ENCODE results near the gene EHBP1L1. TPM values are rescaled to one million over a fixed set of nuclear protein-coding genes. Genes with fewer than 3 reads are reported as not detected.

EHBP1L1 gene
- polyA plus RNA-seq, 3 donors = 9.4 to 12.3 (median 11.0) TPM

DNA sequence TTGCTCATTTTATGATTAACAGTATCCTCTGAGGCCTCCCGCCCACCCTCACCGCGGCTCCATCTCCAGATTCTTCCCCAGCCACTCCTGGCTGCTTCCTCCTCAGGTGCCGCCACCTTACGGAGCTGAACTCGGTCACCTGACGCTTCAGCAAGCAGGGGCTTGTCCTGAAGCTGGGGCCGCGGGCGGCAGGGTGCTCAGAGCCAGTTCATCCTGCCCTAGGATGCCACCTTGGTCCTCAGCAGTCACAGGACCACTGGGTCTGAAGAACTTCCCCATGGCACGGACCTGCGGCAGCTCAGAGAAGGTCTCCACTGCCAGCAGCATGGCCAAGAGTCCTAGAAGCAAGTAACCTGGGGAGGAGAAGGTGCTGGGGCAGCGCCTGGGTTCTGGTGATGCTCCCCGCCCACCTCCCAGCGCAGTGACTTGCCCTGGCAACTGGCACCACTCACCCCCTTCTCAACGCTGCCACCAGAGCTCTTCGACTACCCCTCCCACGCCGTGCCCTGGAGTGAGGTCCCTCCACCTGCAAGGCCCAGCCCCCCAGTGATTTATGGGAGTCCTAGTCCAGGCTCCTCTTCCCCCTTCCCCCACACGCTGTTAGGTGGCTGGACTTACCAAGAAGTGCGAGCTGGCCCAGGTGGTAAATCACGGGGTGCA lies 17.1 kb downstream of the EHBP1L1 start:
- DNase-seq (ENCODE audit: low read depth in 3 of 3, low spot score in 2 of 3) = no peak

DNA sequence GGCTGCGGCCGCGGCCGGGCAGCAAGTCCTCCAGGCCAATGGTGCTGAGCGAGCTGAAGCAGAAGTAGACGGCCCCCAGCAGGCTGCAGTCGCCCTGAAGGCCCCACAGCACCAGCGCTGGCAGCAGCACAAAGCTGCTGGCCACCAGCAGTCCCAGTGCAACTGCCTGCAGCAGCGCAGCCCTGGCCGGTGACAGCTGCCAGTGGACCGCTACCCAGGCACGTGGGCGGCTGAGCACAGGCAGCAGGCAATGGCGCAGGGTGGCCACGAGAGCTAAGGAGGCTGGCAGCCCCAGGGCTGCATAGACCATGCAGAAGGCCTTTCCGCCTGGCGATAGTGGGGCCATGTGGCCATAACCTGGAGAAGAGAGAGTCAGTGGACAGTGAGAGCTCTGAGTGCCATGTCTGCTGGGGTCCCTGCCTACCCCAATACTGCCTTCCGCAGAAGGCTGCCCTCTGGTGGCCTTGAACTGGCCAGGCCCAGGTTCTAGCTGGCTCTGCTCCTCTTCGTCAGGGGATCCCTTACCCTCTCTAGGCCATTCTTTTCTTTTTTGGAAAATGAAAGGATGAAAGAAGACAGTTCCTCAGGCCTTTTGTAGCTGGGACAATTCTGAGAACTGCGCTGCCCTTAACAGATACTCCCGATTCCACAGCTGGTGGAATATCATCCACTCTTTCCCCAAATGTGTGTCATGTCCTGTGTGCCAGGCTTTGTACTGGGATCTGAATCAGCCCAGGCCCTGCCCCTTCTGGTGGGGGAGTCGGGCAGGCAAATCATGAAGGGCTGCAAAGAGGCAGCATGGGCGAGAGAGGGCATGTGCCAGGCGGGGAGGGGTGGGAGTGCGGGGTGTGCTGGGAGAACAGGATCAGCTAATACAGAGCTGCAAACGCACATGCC lies 17.9 kb downstream of the EHBP1L1 start:
- no peak for DNase-seq (ENCODE audit: low read depth in 3 of 3, low spot score in 2 of 3)

DNA sequence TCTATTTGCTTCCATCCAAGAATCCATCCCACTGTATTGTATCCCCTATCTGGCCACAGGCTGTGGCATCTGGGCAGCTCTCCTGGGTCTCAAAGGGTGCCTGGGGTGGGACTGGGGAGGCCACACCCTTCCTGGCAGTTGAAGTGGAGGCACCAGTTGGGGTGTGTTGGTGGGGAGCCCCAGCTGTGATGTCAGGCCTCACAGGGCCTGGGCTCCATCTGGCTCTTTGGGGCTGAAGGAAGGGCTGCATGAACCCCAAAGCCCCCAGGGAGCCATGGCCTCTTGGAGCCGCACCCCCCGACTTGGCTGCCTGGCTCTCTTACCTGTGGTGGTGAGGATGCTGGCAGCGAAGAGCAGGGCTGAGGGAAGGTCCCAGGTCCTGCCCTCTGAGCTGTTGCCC lies 19.3 kb downstream of the EHBP1L1 start:
- DNase-seq (ENCODE audit: low read depth in 3 of 3, low spot score in 2 of 3) = no peak

DNA sequence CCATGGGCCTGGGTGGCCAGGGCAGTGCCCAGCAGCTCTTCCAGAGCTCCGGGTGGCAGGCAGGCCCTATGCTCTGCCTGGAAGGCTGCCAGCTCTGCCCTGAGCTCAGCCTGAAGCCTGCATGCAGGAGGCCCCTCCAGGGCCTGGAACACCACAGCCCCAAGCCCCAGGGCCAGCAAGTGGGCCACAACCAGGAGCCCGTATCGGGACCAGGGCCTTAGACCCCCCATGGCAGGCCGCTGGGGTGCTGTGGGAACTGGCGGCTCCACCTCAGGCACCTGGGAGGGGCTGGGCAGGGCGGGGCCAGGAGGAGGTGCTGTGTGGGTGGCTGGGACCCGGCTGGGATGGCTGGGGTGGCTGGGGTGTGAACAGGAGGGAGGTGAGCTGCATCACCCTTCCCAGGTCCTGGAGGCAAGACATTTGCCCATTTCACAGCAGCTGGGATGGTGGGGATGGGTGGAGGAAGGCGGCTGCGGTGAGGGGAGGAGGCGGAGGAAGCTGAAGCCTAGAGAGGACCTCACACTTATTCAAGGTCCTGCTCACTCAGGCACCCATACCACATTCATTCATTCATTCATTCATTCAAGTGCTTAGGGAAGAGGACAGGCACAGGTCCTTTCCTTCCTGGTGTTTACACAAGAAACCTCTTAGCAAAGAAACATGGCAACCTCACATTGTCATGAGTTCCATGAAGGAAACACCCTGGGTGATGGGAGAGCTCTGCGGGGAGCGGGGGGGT lies 19.9 kb downstream of the EHBP1L1 start, which contains the start of gene KCNK7:
Gene KCNK7 (minus strand): TSS at position 258 of the 739 bp plus-strand sequence. CDS start 28 bp downstream, at position 230.
- no peak for DNase-seq (ENCODE audit: low read depth in 3 of 3, low spot score in 2 of 3)

DNA sequence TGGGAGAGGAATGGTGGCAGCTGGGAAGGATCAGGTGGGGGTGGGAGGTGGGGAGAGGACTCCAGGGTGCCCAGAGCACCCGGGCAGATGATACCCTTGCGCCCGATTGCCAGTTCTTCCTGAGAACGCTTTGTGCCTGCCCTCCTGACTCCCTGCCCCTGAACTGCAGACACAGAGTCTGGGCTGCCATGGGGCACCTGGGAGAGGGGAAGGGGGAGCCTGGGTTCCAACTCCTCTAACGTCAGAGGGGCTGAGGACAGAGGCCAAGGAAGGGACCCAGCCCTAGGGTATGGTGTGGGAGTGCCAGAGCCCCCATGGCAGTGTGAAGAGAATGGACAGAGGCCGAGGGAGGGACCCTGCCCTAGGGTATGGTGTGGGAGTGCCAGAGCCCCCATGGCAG lies 20.7 kb downstream of the EHBP1L1 start:
- DNase-seq (ENCODE audit: low read depth in 3 of 3, low spot score in 2 of 3) = no peak

DNA sequence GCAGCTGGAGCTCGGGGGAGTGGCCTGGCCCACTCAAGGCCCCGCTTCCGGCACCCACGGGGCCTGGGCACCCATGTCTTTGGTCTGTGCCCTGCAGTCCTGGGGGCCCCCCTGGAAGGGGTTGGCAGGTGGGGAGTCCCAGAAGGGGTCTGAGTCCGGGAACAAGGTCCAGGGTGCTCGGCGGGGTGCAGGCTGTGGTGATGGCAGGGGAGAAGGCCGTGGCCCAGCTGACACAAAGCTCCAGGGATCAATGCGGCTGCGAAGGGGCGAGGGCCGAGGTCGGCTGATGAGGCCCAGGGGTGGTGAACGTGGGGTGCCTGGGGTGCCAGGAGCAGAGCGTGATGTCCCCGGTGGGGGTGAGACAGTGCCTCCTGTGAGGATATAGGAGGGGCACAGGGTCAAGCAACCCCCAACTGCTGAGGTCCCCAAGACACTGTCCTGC lies 22.4 kb downstream of the EHBP1L1 start:
- no peak for DNase-seq (ENCODE audit: low read depth in 3 of 3, low spot score in 2 of 3)

DNA sequence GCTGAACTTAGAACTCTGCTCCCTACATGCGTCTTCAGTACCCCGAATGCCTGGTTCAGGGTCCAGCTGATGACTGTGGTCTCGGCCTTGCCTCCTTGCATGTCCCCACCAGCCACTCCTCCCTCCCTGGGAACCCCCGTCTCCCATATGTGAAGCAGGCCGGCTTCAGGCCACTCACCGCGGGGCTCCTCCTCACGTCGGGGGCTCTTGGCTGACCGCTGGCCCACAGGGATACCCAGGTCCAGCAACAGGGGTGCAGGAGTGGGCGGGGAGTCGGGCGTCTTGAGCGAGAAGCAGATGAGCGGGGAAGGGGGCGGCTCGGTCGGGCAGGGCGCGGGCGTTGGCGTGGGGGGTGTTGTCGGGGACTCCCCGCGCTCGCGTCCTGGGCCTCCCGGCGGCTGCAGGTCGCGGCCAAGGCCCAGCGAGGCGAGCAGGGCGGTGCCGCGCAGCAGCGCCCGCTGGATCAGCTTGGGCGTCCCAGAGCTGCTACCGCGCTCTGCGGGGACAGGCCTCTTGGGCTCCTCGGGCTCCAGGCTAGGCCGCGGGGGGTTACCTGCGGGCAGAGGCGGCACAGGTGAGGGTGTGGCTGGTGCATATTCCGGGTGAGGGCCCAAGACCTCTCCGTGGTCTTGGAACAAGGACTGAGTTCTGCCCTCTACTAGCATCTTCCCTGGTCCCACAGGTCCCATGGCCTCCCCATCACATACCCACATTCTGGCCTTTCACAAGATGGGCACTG lies 23.5 kb downstream of the EHBP1L1 start:
- DNase-seq (ENCODE audit: low read depth in 3 of 3, low spot score in 2 of 3) = no peak

DNA sequence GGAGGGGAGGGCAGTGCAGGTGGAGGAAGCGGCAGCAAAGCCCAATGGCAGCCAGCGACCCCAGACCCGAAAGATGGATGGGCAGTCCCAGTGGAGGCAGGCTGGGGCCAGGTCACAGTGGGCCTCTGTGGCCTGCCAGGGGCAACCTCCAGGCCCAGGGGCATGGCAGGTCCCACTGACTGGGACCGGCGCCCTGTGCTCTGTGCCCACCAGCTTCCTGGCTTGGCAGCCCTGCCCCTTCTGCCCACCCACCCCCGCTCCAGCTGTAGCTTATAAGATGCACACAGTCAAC lies 24.0 kb downstream of the EHBP1L1 start:
- no peak for DNase-seq (ENCODE audit: low read depth in 3 of 3, low spot score in 2 of 3)

DNA sequence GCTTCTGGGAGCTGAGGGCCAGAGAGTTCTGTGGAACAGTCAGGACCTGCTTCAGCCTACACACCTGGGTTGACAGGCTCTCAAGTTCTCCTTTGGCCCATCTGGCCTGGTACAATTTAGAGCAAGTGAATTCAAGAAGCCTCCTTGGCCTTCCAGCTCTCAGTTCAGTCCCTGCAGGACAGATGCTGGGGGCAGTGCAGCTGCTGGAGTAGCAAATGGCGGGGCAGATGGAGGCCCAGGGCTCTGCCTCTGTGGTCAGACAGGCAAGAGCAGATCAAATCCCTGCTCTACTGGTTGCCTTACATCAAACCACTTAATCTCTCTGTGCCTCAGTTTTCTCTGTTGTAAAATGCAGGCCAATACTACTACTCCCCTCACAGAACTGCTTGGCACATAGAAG lies 28.4 kb downstream of the EHBP1L1 start:
- no peak for DNase-seq (ENCODE audit: low read depth in 3 of 3, low spot score in 2 of 3)

DNA sequence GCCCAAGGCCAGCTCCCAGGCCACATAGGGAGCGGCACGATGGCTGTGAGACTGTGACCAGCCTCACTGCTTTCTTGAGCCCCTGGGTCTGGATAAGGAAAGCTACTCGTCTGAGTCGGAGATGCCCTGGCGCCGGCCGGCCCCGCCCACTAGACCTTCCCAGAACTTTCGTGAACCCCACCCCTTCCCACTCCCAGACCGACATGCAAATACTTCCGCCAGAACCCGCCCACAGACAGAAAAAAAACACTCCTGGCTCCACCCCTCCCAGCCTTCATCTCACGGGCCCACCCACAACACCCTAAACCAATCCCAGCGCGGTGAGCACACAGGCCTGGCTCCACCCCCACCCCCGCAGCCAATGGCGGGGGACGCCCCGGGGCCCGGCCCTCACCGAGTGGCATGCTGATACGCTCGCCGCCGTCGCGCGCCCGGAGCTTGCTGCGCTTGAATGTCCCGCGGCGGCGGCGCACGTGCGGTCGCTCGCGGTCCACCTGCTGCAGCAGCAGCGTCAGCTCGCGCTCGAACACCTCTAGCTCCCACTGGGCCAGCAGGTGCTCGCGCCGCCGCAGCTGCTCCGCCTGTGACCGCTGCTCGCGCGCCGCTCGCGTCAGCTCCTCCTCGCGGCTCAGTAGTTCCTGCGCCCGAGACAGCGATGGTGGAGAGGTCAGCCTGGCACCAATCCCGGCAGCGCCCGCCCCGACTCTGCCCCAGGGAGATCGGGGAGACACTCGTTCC lies 31.2 kb downstream of the EHBP1L1 start:
- peak; percentile 83 to 91 (median 85) for DNase-seq (ENCODE audit: low read depth in 3 of 3, low spot score in 2 of 3)

DNA sequence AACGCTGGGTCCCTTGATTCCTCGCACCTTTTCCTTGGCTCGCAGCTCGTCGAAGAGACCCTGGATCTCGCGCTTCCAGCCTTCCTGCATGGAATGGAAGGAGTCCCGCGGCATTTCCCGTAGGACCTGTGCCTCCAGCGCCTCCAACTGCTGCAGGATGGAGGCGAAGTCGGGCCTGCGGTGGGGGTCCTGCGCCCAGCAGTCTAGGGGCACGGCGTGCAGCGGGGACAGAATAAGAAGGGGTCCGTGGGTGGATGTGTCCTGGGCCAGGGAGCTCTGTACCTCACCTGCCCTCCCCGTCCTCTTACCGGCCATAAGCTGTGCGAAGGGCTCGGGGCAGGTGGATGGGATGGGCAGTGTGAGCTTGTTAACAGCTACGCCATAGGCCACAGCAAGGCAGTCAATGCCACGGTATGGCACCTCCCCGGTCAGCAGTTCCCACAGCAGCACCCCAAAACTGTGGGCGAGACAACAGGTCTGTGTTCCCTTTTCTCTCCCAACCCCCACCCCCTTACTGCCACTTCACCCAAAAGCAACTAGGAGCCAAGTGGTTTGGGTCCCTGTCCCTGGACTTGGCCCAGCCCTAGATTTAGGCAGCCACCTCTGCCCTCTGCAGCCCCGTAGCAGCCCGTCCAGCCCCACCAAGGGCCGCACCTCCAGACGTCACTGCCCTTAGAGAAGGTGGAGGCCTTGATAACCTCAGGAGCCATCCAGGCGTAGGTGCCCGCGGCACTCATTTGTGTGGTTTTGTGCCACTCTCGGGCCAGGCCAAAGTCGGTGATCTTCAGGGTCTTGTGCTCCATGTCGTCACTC lies 32.0 kb downstream of the EHBP1L1 start:
- DNase-seq (ENCODE audit: low read depth in 3 of 3, low spot score in 2 of 3) = no peak

DNA sequence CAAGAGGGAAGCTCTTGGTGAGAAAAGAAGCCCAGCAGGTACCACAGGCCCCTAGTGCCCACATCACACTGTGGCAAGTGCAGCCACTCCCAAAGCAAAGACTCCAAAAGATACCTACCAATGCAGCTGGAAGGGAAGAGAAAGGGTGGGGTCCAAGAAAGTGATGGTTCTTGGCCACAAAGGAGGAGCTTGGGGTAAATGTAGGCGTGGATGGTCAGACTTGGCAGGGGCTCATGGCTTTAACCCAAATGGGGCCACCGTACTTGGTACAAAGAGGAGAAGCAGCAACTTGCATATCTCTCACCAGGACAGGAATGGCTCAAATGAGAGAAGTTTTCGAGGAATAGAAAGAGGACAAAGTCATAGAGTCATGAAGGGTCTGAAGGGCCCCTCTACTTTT lies 33.4 kb downstream of the EHBP1L1 start:
- DNase-seq (ENCODE audit: low read depth in 3 of 3, low spot score in 2 of 3) = no peak

DNA sequence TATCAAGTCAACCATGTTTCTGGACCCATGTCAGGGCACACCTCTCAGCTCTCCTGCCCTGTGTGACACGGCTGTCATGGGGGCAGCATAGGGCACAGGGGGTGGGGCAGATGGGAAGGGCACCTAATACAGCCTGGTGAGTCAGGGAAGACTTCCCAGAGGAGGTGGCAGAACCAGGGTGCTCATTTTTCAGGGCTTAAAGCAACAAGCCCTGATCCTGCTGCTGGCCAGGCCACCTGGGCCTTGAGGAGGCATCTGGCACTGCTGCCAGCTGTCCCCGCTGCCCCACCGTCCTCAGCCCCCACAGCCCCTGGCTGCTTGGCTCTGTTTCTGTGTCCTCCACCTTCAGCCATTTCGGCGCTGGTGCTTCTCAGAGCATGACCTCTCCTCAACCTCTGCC lies 33.8 kb downstream of the EHBP1L1 start:
- DNase-seq (ENCODE audit: low read depth in 3 of 3, low spot score in 2 of 3) = no peak

DNA sequence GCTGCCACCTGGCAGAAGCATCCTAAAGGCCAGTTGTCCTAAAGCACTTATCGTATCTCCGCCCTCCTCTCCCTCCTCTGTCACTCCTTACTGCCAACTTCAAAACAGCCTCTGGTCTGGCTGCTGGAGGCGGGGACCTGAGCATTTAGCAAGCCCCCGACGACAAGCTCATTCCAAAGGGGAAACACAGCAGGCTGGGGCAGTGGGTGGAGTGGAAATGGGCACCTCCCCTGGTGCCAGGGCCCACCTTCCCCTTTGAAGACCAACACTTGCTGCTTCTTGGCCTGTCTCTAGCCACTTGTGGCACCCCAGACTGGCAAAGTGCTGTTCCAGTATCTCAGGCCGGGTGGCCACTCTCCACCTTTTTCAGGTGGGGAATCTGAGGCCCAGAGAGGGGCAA lies 34.6 kb downstream of the EHBP1L1 start:
- DNase-seq (ENCODE audit: low read depth in 3 of 3, low spot score in 2 of 3) = no peak

DNA sequence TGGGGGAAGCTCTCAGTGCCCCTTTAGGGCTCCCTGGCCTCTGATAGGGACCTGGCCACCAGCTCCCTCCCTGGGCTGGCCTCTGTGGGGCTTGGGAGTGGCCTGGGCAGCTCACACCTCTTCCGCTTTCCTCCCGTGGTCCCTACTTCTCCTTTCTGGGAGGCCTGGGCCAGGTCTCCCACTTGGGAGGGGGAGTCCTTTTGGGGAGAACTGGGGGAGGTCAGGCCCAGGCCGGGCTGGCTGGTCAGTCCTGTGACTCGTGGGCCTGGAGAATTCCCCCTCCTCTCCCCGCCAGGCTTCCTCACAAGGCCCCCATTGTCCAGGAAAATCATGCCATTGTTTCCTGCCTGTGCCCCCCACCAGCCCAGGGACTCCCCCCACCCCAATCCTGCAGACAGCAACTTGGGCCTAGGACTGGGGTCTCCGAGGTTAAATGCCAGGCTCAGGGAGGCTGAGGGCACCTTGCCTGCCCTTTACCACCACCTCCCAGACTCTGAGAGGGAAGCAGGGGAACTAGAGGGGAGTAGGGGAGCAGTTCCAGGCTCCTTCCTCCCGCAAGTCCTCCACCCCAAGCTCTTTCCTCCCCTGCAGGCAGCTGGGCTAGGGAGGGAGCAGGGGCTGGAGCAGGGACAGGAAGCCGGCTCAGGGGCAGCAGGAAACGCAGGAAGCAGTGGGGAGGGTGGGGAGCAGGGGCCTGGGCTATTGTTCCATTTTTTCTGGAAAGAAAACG lies 35.3 kb downstream of the EHBP1L1 start:
- no peak for DNase-seq (ENCODE audit: low read depth in 3 of 3, low spot score in 2 of 3)

DNA sequence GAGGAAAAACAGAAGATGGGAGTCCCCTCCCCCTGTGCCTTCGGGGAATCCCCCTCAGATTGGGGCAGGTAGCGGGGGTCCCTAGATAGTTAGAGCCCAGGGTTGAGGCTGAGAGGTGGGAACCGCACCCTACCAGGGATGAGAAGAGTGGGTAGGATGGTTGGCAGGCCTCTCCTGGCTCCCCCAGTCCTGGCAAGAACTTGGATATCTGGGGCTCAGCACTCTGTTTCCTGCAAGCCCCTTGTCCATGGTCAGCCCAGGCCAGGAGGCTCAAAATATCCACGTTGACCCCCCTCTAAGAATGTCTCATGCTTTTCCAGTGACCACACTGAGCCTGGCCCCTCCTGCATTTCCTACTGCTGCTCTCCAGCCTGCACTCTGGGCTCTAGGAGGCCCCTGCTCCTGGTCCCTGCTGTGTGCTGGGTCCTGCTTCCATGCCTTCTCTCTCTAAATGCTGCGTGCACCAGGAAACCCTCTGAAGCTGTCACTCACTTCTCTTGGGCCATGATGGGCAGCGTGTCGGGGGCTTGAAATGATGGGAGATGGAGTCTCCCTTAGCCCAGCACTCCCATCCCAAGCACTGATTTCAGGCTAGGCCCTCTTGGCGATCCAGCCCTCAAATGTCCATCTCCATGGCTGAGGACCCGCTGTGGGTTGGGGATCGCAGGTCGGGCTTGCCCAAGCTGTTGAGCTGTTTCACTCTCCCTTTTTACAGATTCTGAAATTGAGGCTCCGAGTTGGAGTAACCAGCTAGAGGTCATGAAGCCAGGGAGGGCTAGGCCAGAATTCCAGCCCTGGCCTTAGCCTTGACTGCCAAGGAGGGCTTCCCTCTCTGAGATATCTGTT lies 36.1 kb downstream of the EHBP1L1 start:
- DNase-seq (ENCODE audit: low read depth in 3 of 3, low spot score in 2 of 3) = no peak

DNA sequence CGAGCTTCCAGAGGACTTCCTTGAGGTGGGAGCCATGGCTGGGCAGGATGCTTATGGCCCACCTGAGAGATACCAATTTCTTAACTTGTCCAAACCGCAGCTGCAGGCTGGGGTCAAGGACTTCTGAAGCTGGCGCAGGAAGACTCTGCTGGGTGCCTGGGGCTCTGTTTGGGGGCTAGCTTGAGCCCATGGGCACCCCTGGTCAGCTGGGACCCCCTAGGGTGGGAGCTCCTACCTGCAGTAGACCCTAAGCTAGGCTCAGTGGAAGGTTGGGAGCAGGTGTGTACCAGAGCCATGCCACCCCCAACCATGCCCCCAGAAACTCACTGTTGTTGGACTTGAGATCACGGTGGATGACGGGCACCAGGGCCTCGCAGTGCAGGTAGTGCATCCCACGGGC lies 36.8 kb downstream of the EHBP1L1 start:
- no peak for DNase-seq (ENCODE audit: low read depth in 3 of 3, low spot score in 2 of 3)
